PC-3 (cell line): ENCODE results near the gene MITF. TPM values are rescaled to one million over a fixed set of nuclear protein-coding genes. Genes with fewer than 3 reads are reported as not detected.
A peak's percentile ranks its signal among the peaks of the same experiment; 100 is the strongest.

Experiments
- ATAC-seq: fragments of 200-7000 bp; cut with Tn5 transposase; 2 replicates; pipeline ENCODE4 v1.9.1; 2020; ENCODE audit warnings: mild to moderate bottlenecking, moderate library complexity
- BruUV-seq: library from RNA; stranded (reverse); fragments of 400-500 nt; replicated peaks from 2 replicates; lab custom pipeline; 2021; lab: Mats Ljungman, UMichigan
- CTCF ChIA-PET: fragments of 300-600 bp; sonication (Branson Sonifier 250); formaldehyde crosslinking; loops from one replicate; lab custom pipeline; 2022; ENCODE audit warnings: antibody characterized with exemption; lab: Charles Lee
- POLR2A ChIA-PET: fragments of 300-600 bp; sonication (Branson Sonifier 250); formaldehyde crosslinking; loops from one replicate; lab custom pipeline; 2022; ENCODE audit warnings: antibody characterized with exemption; ENCODE audit not compliant: unreplicated experiment; lab: Charles Lee
- DNase-seq: peaks from one replicate; pipeline ENCODE4 v3.0.0-alpha.2; 2015
- H2AFZ ChIP-seq: fragments of 300-600 bp; sonication (generic); 2 replicates; pipeline ENCODE4 v1.6.0; 2016; ENCODE audit warnings: antibody characterized with exemption, low read length
- H3F3A ChIP-seq: fragments of 300-600 bp; sonication (generic); one replicate; pipeline ENCODE4 v1.6.0; 2017; ENCODE audit warnings: antibody characterized with exemption, low read length, control low read depth, mild to moderate bottlenecking; ENCODE audit not compliant: unreplicated experiment
- H3K27ac ChIP-seq: fragments of 300-600 bp; sonication (generic); 2 replicates; pipeline ENCODE4 v1.5.1; 2016; ENCODE audit warnings: mild to moderate bottlenecking, low read length
- H3K27me3 ChIP-seq: fragments of 300-600 bp; sonication (generic); 2 replicates; pipeline ENCODE4 v1.6.1; 2016; ENCODE audit warnings: low read length, mixed read lengths
- H3K36me3 ChIP-seq: fragments of 300-600 bp; sonication (generic); 2 replicates; pipeline ENCODE4 v1.6.1; 2016; ENCODE audit warnings: low read depth, mixed run types, low read length, mixed read lengths
- H3K4me1 ChIP-seq: fragments of 300-600 bp; sonication (generic); 2 replicates; pipeline ENCODE4 v1.5.1; 2016; ENCODE audit warnings: low read length; ENCODE audit not compliant: insufficient read depth
- H3K4me2 ChIP-seq: fragments of 300-600 bp; sonication (generic); 2 replicates; pipeline ENCODE4 v1.6.0; 2016; ENCODE audit warnings: low read length
- H3K4me3 ChIP-seq: fragments of 300-600 bp; sonication (generic); 2 replicates; pipeline ENCODE4 v1.5.1; 2016; ENCODE audit warnings: mild to moderate bottlenecking, low read length, mixed read lengths
- H3K79me2 ChIP-seq: fragments of 300-600 bp; sonication (generic); 2 replicates; pipeline ENCODE4 v1.6.1; 2017; ENCODE audit warnings: low read length, mixed read lengths
- H3K9ac ChIP-seq: fragments of 300-600 bp; sonication (generic); 2 replicates; pipeline ENCODE4 v1.6.0; 2016; ENCODE audit warnings: mild to moderate bottlenecking, low read length
- H3K9me2 ChIP-seq: fragments of 300-600 bp; sonication (generic); replicated peaks from 2 replicates; pipeline ENCODE4 v1.6.1; 2016; ENCODE audit warnings: mixed run types, low read length, mixed read lengths
- H3K9me3 ChIP-seq: fragments of 300-600 bp; sonication (generic); 2 replicates; pipeline ENCODE4 v1.6.1; 2016; ENCODE audit warnings: low read length, mixed read lengths
- H4K20me1 ChIP-seq: fragments of 300-600 bp; sonication (generic); 2 replicates; pipeline ENCODE4 v1.6.1; 2016; ENCODE audit warnings: low read length, mixed read lengths
- CTCF ChIP-seq: fragments of 300-600 bp; sonication (generic); conservative IDR thresholded peaks from 2 replicates; pipeline ENCODE4 v1.5.1; 2017; ENCODE audit warnings: antibody characterized with exemption, low read depth, mild to moderate bottlenecking, low read length
- EZH2 ChIP-seq: fragments of 300-600 bp; sonication (generic); IDR thresholded peaks from one replicate; pipeline ENCODE4 v1.6.1; 2017; ENCODE audit warnings: antibody characterized with exemption, mild to moderate bottlenecking, low read length; ENCODE audit not compliant: unreplicated experiment
- EZH2phosphoT487 ChIP-seq: fragments of 300-600 bp; sonication (generic); IDR thresholded peaks from 2 replicates; pipeline ENCODE4 v1.6.1; 2018; ENCODE audit warnings: mild to moderate bottlenecking, antibody characterized with exemption, low read length, borderline replicate concordance
- intact Hi-C: fragments of 100-400 bp; cut with micrococcal nuclease; formaldehyde crosslinking; loops from 2 replicates; pipeline ENCODE4 v1.9.0; 2023
- total RNA-seq: library from RNA; depleted of rRNA; stranded (reverse); fragments of >200 nt; gene quantifications from 2 replicates; pipeline ENCODE4 v1.2.3, GENCODE V29; 2014

The MITF gene
- total RNA-seq, 1 experiment from 2014 or later = 7.6 TPM

DNA sequence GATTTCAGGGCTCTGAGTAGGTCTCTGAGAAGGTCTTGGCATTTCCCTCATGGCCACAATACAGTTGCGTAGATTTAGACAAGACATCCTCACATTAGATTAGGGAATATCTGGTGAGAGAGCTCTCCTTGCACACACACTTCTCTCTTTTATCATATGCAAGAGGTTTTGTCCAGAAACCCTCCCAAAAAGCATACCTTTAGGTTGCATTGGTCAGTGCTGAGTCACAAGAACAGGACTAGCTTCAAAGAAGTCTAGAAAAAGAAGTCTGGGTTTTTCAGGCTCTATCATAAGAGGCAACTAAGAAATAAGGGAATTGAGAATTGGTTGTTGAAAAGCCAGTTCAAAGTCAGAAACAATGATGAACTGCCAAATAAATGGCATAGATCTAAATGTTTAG is 40.1 kb upstream of the MITF start:
- no peaks in the 10 kb centered on the region for H3K9me3 ChIP-seq
- H3K9me2 ChIP-seq = no peaks in the 10 kb centered on the region
- H3K9ac ChIP-seq = no peak overlapping the region
- H3F3A ChIP-seq = no peaks in the 10 kb centered on the region
- no peaks in the 10 kb centered on the region for H3K27me3 ChIP-seq
- no peaks in the 10 kb centered on the region for H4K20me1 ChIP-seq
- no peak overlapping the region for H3K4me2 ChIP-seq
- H3K27ac ChIP-seq = no peak overlapping the region
- H3K4me3 ChIP-seq = no peak overlapping the region
- BruUV-seq = no TSS peak
- no peaks in the 10 kb centered on the region for H3K79me2 ChIP-seq
- peak; percentile 37 for DNase-seq
- TF ChIP-seq EZH2phosphoT487 (no peak), EZH2 (no peak), CTCF (no peak)
- ChIA-PET CTCF (no interaction called here), POLR2A (no interaction called here)
- H3K4me1 ChIP-seq = peaks cover 11% of the 10 kb centered on the region
- H2AFZ ChIP-seq = no peak overlapping the region
- H3K36me3 ChIP-seq = no peaks in the 10 kb centered on the region
- intact Hi-C loops = no loop called here
- ATAC-seq = 0 out of 2 replicates have a peak, but pooled peaks have one; percentile 37

DNA sequence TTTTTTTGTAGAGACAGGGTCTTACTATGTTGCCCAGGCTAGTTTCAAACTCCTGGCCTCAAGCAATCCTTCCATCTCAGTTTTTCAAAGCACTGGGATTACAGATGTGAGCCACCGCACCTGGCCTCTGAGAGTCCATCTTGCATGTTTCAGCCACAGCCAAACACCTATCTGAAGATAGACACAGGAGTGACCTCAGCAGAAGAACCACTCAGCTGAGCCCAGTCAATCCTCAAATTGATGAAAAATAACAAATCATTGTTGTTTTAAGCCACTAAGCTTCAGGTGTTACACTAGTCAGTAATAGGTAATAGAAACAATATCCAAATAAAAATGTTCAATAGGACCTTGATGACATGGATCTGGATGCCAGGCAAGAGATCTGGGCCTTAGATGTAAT is 38.3 kb upstream of the MITF start:
- Histone ChIP-seq H3K79me2 (no peaks in the 10 kb centered on the region), H3F3A (no peaks in the 10 kb centered on the region), H3K9me3 (no peaks in the 10 kb centered on the region), H3K4me2 (no peak overlapping the region), H4K20me1 (no peaks in the 10 kb centered on the region), H3K27ac (no peak overlapping the region), H3K9me2 (no peaks in the 10 kb centered on the region), H3K36me3 (no peaks in the 10 kb centered on the region), H3K27me3 (no peaks in the 10 kb centered on the region), H3K4me3 (no peak overlapping the region), H2AFZ (no peak overlapping the region), H3K4me1 (peaks cover 2% of the 10 kb centered on the region; the same call in 1 of the 2 replicates), H3K9ac (no peak overlapping the region)
- no peak for ATAC-seq
- no peak for TF ChIP-seq EZH2phosphoT487
- TF ChIP-seq CTCF = no peak
- TF ChIP-seq EZH2 = no peak
- ChIA-PET CTCF (no interaction called here), POLR2A (no interaction called here)
- no TSS peak for BruUV-seq
- no peak for DNase-seq
- intact Hi-C loops = no loop called here

DNA sequence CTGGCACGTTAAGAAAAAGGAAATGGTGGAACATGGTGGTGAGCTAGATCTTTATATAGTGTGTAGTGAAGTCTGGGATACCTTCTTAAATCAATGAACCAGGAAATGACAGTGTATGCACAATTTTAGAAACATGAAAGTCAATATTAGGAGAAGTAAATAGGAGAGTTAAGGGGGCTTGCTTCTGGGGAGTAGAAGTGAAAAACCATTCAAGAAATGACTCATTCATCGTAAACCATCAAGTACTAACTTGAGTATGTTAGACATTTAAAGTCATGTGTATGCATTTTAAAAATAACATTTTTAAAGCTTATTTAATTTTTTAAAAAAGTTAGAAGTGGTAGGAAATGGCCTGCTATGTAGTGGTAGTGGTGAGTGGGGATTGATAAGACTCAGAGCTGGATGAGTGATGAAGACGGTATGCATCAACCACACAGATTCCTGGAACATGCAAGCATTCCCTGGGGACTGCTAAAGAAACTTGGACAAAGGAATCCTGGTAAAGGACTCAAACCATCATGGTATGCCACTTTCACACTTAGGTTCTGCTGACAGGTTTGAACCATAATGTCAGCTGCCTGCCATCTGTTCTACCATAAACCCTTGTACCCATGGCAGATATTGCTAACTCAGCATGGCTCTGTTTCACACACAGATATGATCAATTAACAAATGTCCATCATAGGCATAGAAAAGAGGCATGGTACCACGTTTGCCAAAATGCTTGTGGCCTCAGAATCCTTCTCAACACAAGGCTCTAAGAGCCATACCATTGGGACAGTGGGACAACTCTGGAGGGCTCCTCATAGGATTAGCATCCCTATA is 28.9 kb upstream of the MITF start:
- Histone ChIP-seq H4K20me1 (no peaks in the 10 kb centered on the region), H3K9me3 (no peaks in the 10 kb centered on the region), H3K4me3 (no peak overlapping the region), H3K79me2 (no peaks in the 10 kb centered on the region), H3K27me3 (no peaks in the 10 kb centered on the region), H3F3A (no peaks in the 10 kb centered on the region), H3K9me2 (no peaks in the 10 kb centered on the region), H3K27ac (no peak overlapping the region), H2AFZ (no peak overlapping the region), H3K36me3 (no peaks in the 10 kb centered on the region), H3K4me1 (no peaks in the 10 kb centered on the region), H3K9ac (no peak overlapping the region), H3K4me2 (no peak overlapping the region)
- CTCF ChIA-PET = no interaction called here
- intact Hi-C loops = no loop called here
- ATAC-seq (peak; percentile 68), DNase-seq (peak; percentile 12)
- POLR2A ChIA-PET = no interaction called here
- no peak for TF ChIP-seq EZH2phosphoT487
- TF ChIP-seq CTCF = no peak
- TF ChIP-seq EZH2 = no peak
- no TSS peak for BruUV-seq
